HG03135 (cell line): Measurements from ENCODE around the gene OR51E2.
"Not testable (repeated sequence)": the region's sequence is repeated elsewhere in the genome, so short reads cannot be mapped to it uniquely, and the experiment has no call there.

ENCODE experiments used
- ATAC-seq: cut with Tn5 transposase; IDR thresholded peaks from one replicate; pipeline ENCODE4 v1.9.1; 2021; ENCODE audit warnings: mild to moderate bottlenecking, moderate library complexity; ENCODE audit not compliant: unreplicated experiment

Gene OR51E2

GRCh38 chr11:4697585-4697984 is at the start of gene OR51E2:
Gene OR51E2 (minus strand): TSS chr11:4697853. CDS start chr11:4682711, 15,142 bp downstream.
- no peak for ATAC-seq

DNA sequence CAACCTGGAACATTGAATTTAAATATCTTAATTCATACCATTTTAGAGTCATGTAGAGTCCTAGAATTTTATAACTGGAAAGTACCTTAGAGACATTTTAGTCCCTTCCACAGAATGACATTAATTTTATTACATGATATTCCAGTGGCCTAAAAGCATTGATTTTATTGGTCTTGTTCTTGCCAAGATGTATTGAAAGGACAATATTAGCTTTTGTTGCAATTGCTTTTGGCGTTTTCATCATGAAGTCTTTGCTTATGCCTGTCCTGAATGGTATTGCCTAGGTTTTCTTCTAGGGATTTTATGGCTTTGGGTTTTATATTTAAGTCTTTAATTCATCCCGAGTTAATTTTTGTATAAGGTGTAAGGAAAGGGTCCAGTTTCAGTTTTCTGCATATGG is 43.1 kb upstream of the OR51E2 start:
- ATAC-seq, result no peak

- ATAC-seq, result no peak
These were observed 29.5 kb upstream of the OR51E2 start for GRCh38 chr11:4727171-4727570.

DNA sequence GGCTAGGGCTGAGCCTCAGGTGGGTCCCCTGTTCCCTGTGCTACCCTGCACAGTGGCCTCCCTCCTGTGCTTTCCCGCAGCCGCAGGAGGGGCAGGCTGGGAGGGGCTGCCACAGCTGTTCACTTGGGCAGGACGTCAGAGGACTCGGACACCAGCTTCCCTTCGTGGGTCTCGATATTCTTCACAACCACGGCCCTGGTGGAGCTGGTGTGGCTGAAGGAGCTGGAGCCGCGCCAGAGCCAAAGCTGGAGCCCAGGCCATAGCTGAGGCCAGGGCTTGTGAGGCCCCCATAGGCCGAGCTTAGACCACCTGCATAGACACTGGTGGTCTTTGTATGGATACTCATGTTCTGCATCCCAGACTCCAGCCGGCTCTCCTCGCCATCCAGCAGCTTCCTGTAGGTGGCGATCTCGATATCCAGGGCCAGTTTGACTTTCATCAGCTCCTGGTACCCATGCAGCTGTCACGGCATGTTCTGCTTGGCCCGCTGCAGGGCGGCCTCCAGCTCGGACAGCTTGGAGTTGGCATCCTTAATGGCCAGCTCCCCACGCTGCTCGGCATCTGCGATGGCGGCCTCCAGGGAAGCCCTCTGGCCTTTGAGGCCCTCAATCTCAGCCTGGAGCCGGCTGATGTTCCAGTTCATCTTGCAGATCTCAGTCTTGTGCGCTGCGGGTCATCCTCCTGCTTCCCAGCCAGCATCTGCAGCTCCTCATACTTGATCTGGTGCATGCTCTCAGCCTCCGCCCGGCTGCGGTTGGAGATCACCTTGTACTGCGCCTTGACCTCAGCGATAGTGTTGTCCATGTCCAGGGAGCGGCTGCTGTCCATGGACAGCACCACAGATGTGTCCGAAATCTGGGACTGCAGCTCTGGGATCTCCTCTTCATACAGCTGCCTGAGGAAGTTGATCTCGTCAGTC is 25.2 kb upstream of the OR51E2 start:
- ATAC-seq, result not testable (repeated sequence)

- no peak for ATAC-seq
These were observed 16.6 kb upstream of the OR51E2 start for GRCh38 chr11:4714300-4714699.

- no peak for ATAC-seq
These were observed 15.6 kb upstream of the OR51E2 start for GRCh38 chr11:4713241-4713640.

GRCh38 chr11:4704790-4705334 is 7.2 kb upstream of the OR51E2 start:
- no peak for ATAC-seq

DNA sequence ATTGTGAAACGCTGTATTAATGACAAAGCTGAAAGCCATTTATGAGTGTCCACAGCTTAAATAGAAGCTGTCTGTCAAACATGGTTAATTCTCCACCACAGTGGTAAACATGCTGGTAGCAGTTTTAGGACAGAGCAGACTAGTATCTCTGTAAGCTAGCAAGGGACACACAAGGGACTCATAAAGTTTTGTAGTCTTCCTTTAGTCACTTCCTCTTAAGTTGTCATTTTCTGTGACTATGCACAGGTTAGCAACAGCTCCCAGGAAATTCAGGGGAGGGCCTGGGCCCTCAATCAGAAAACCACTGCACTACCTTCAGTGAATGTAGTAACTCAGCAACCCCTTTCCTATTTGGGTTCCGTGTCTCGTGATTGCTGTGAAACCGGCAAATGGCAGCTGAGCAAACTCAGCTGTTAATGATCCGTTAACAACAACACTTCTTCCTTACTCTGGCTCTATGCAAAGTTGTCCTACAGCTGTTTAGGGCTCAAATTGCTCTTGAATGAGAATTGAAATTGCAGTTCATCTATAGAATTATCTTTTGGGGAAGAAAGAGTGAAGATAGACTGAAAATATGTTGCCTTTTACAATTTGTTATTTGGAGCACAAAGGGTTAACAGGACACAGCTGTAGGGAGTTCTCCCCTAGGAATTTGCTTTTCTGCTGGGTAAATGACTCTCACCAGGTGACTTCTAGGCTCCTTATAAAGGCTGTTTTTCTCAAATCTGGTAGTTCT is 6.6 kb upstream of the OR51E2 start, which contains the start of gene MMP26:
TSS of gene MMP26 (plus strand) at position 731 of the 736 bp plus-strand sequence.
- ATAC-seq, result peak; percentile 59

GRCh38 chr11:4700436-4700820 is 2.8 kb upstream of the OR51E2 start:
- no peak for ATAC-seq

- ATAC-seq, result peak; percentile 84
These were observed 2.2 kb upstream of the OR51E2 start for GRCh38 chr11:4699697-4700435.

DNA sequence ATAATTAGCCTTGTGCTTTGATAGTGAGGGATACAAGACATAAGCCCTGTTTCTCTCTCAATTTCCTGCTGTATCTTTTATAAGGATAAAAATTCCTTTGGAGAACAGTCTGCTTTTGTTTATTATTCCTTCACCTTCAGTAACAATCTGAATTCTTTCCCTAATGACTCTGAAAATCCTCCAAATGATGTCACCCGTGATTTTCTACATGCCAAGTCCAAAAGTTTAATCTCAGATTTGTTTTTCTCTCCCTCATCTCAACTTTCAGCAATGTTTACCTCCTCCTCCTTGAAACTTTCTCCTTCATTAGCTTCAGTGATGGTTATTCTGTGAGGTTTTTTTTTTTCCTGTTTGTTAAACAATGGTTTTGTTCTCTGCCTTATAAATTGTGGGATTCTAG is 2.2 kb downstream of the OR51E2 start:
- ATAC-seq, result no peak

DNA sequence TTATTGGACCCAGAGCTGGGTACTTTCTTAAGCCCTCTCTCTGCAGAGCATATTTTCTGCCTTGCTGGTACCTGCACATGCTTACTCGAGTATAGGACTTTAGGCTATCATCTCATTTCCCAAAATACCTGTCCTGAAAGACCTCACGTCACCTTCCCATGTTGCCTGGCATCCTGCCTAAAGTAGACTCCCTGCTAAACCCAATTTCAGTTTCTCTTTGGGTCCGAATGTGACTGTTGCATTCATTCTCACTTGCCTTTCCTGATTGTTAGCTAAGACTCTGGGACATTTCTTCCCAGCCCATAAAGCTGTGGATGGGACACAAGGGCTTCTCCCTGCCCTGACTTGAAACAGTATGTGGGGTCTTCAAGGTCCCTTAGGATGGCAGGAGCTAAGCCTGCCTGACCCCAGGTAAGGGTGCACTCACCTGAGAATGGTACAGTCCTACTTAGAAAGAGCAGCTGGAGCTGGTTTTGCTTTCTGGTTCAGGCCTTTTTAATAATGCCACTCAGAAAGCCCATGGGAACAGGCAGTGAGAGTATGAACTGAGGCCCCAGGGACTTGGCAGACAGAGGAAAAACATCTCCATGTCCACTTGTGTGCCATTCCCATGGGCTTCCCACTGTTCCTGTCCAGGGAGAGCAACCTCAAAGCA is 12.9 kb downstream of the OR51E2 start:
- ATAC-seq, result no peak

DNA sequence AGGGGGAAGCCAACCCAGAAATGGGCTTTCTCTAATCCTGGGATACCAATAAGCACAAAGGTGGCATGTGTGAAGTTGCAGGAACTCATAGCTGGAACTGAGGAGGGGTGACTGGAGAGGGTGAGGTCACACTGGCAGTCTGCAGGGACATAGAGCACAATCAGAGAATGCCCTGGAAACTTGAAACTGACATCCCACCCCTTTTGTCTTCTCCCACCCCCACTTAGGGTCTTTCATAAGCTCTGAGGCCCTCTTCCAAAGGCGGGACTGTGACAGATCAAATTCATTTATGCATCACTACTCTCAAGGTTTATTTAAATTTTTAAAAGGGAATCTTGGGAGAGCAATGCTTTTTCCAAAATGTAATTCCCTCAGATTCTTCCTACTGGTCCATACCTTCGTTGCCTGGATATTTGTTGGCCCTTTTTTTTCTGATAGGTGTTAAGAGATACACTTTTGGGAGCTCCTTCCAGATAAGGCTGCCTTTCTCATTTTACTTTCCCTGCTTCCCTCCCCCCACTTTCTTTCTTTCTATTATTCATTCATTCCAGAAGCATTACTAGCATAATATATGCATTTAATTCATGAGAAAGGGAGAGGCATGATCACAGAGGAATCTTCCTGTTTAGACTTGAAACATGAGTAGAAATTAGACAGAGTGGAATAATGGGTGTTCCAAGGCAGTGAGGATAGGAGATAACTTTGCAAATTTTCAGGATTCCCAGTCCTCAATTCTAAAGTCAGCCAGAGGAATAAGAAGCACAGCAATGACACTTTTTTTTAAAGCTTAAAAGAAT is 14.8 kb downstream of the OR51E2 start:
- ATAC-seq, result no peak

DNA sequence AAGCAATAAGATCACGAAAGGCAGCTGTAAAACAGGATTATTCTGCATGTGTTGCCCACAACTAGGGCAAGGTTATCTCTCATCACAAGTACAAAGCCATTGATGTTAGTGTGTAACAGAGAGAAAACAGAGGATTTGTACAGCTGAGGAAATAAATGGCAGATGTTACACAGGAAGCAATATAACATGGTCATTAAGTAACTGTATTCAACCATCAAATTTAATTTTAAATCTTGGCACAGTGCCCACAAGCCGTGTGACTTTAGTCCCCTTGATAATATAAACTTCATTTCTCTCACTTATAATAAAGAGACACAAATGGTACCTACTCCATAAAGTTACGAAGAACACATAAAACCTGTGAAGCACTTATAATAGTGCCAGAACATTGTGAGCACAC is 17.3 kb downstream of the OR51E2 start:
- ATAC-seq, result no peak

- no peak for ATAC-seq
These were observed 19.7 kb downstream of the OR51E2 start for GRCh38 chr11:4677948-4678347.

GRCh38 chr11:4673781-4674180 is 23.9 kb downstream of the OR51E2 start:
- ATAC-seq, result no peak

GRCh38 chr11:4672470-4672869 is 25.2 kb downstream of the OR51E2 start:
- ATAC-seq, result no peak

- no peak for ATAC-seq
These were observed 25.9 kb downstream of the OR51E2 start for GRCh38 chr11:4671741-4672140.

DNA sequence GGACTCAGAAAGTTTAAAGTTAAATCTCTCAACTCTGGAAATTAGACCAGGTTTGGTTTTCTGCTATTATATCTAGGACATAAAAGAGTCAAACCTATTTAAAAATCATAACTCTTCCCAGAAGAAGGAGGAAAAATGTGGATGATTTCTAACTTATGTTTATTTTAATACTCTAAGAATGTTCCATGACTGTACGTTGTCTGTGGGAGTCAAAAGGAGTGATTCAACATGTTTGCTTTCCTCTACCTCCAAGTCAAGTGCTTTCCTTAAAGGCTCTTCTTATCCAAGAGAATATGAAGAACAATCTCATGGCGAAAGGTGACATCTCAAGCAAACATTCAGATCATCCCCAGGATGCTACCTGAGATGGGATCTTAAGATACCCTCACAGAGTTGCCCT is 32.2 kb downstream of the OR51E2 start:
- no peak for ATAC-seq

- no peak for ATAC-seq
These were observed 32.9 kb downstream of the OR51E2 start for GRCh38 chr11:4664786-4665185.
